GM12878 (cell line): ENCODE measurements around the gene GPN2. TPM values are rescaled to one million over a fixed set of nuclear protein-coding genes. Genes with fewer than 3 reads are reported as not detected.

ENCODE experiments used
- ATAC-seq: fragments of 200-7000 bp; cut with Tn5 transposase; 3 replicates; pipeline ENCODE4 v1.9.1; 2020; ENCODE audit warnings: mild to moderate bottlenecking, moderate library complexity
- BruUV-seq: library from RNA; stranded (reverse); fragments of 400-500 nt; replicated peaks from 2 replicates; lab custom pipeline; 2021; lab: Mats Ljungman, UMichigan
- CTCF ChIA-PET: fragments of 300-600 bp; sonication (Branson Sonifier 250); formaldehyde crosslinking; extraction: SDS; loops from one replicate; lab custom pipeline; 2021; ENCODE audit warnings: inconsistent platforms; lab: Yijun Ruan, JAX
- POLR2A ChIA-PET: fragments of 350-600 bp; formaldehyde crosslinking; extraction: SDS; loops from one replicate; lab custom pipeline; 2021; ENCODE audit warnings: inconsistent platforms; lab: Charles Lee
- RAD21 ChIA-PET: fragments of 300-600 bp; sonication (Branson Sonifier 250); formaldehyde crosslinking; loops from one replicate; lab custom pipeline; 2023; ENCODE audit warnings: antibody characterized with exemption; ENCODE audit not compliant: unreplicated experiment; lab: Charles Lee
- SMC1A ChIA-PET: fragments of 300-600 bp; sonication (Branson Sonifier 250); formaldehyde crosslinking; loops from one replicate; lab custom pipeline; 2023; ENCODE audit not compliant: unreplicated experiment, uncharacterized antibody; lab: Charles Lee
- DNase-seq: peaks from one replicate; pipeline ENCODE4 v3.0.0-alpha.2; 2011; ENCODE audit warnings: low read depth, low spot score
- FAIRE-seq: peaks from 3 replicates; lab custom pipeline; 2011; peaks lifted over from hg19 to GRCh38; lab: Jason Lieb, UNC
- H2AFZ ChIP-seq: 2 replicates; pipeline ENCODE4 v1.6.0; 2011; ENCODE audit warnings: low read depth, low read length, control low read depth; ENCODE audit not compliant: control insufficient read depth
- H3K27ac ChIP-seq: 2 replicates; pipeline ENCODE4 v1.5.1; 2011; ENCODE audit warnings: control low read depth; ENCODE audit not compliant: control insufficient read depth, insufficient read depth
- H3K27me3 ChIP-seq, 2 experiments: replicated peaks in 1 of 2; 2 replicates each; pipeline versions ENCODE4 v1.6.0 to v1.6.1; 2011; ENCODE audit warnings: low read length in 1 of 2; ENCODE audit not compliant: control insufficient read depth in 2 of 2, insufficient read depth in 2 of 2
- H3K36me3 ChIP-seq, 2 experiments: 2 replicates each; pipeline ENCODE4 v1.5.1; 2011; ENCODE audit warnings: low read length in 1 of 2; ENCODE audit not compliant: control insufficient read depth in 2 of 2, insufficient read depth in 2 of 2
- H3K4me1 ChIP-seq: 2 replicates; pipeline ENCODE4 v1.6.1; 2011; ENCODE audit warnings: mild to moderate bottlenecking, low read length, moderate library complexity, mixed read lengths; ENCODE audit not compliant: control insufficient read depth, insufficient read depth
- H3K4me2 ChIP-seq: 2 replicates; pipeline ENCODE4 v1.6.0; 2011; ENCODE audit warnings: control low read depth; ENCODE audit not compliant: control insufficient read depth, insufficient read depth
- H3K4me3 ChIP-seq: fragments of 200-600 bp; sonication (generic); 2 replicates; pipeline ENCODE4 v1.5.1; 2016
- H3K79me2 ChIP-seq: 2 replicates; pipeline ENCODE4 v1.6.0; 2011; ENCODE audit warnings: low read length; ENCODE audit not compliant: control insufficient read depth, insufficient read depth
- H3K9ac ChIP-seq: 2 replicates; pipeline ENCODE4 v1.8.0; 2011; ENCODE audit warnings: low read length, control low read depth, mixed read lengths; ENCODE audit not compliant: control insufficient read depth, insufficient read depth
- H3K9me3 ChIP-seq: replicated peaks from 3 replicates; pipeline ENCODE4 v1.5.1; 2011; ENCODE audit warnings: mild to moderate bottlenecking, low read length; ENCODE audit not compliant: control insufficient read depth, insufficient read depth
- H4K20me1 ChIP-seq: 2 replicates; pipeline ENCODE4 v1.6.0; 2011; ENCODE audit not compliant: control insufficient read depth, insufficient read depth
- ATF2 ChIP-seq: IDR thresholded peaks from 2 replicates; pipeline ENCODE4 v1.6.1; 2012; ENCODE audit warnings: low read length, inconsistent platforms
- BMI1 ChIP-seq: fragments of 450-650 bp; IDR thresholded peaks from 2 replicates; pipeline ENCODE4 v1.6.1; 2016; ENCODE audit warnings: mild to moderate bottlenecking, moderate library complexity, borderline replicate concordance
- CBFB ChIP-seq: IDR thresholded peaks from 2 replicates; pipeline ENCODE4 v1.6.1; 2016; ENCODE audit warnings: antibody characterized with exemption, low read depth
- CEBPB ChIP-seq, 2 experiments: fragments of 150-350 bp in 1 of 2; IDR thresholded peaks; 2 replicates each; pipeline ENCODE4 v1.6.1; 2012 to 2014; ENCODE audit warnings: low read depth in 2 of 2, low read length in 2 of 2, borderline replicate concordance in 1 of 2, inconsistent platforms in 1 of 2
- CHD1 ChIP-seq: IDR thresholded peaks from 2 replicates; pipeline ENCODE4 v1.6.1; 2012; ENCODE audit warnings: low read depth, low read length, improper control_type of control experiment
- DPF2 ChIP-seq: fragments of 450-650 bp; IDR thresholded peaks from 2 replicates; pipeline ENCODE4 v1.6.1; 2017; ENCODE audit warnings: mild to moderate bottlenecking
- ELK1 ChIP-seq: IDR thresholded peaks from 2 replicates; pipeline ENCODE4 v1.6.1; 2012; ENCODE audit warnings: low read depth, low read length, improper control_type of control experiment
- FOXM1 ChIP-seq: IDR thresholded peaks from 2 replicates; pipeline ENCODE4 v1.6.1; 2012; ENCODE audit warnings: low read depth, mild to moderate bottlenecking, inconsistent platforms, low read length, moderate library complexity
- IRF4 ChIP-seq: IDR thresholded peaks from 2 replicates; pipeline ENCODE4 v1.6.1; 2011; ENCODE audit warnings: low read depth, low read length
- MTA2 ChIP-seq: fragments of 450-650 bp; IDR thresholded peaks from 2 replicates; pipeline ENCODE4 v1.6.1; 2016; ENCODE audit warnings: low read depth, mild to moderate bottlenecking, moderate library complexity
- MYC ChIP-seq: IDR thresholded peaks from 2 replicates; pipeline ENCODE4 v1.6.1; 2011; ENCODE audit warnings: mild to moderate bottlenecking, low read length, moderate library complexity, inconsistent platforms; ENCODE audit not compliant: insufficient read depth, insufficient replicate concordance, insufficient read length, severe bottlenecking
- NBN ChIP-seq: fragments of 450-650 bp; IDR thresholded peaks from 2 replicates; pipeline ENCODE4 v1.6.1; 2016
- POLR2AphosphoS2 ChIP-seq: IDR thresholded peaks from 2 replicates; pipeline ENCODE4 v1.6.1; 2011; ENCODE audit warnings: low read depth, mild to moderate bottlenecking, low read length, improper control_type of control experiment, moderate library complexity
- RB1 ChIP-seq: fragments of 450-650 bp; formaldehyde crosslinking; IDR thresholded peaks from 2 replicates; pipeline ENCODE4 v1.6.1; 2017; ENCODE audit warnings: mild to moderate bottlenecking, borderline replicate concordance
- SMARCA5 ChIP-seq: fragments of 450-650 bp; IDR thresholded peaks from 2 replicates; pipeline ENCODE4 v1.6.1; 2017; ENCODE audit warnings: mild to moderate bottlenecking
- SMC3 ChIP-seq: IDR thresholded peaks from 2 replicates; pipeline ENCODE4 v1.6.1; 2011; ENCODE audit warnings: low read length, improper control_type of control experiment, borderline replicate concordance
- SPI1 ChIP-seq: IDR thresholded peaks from 2 replicates; pipeline ENCODE4 v1.6.1; 2011; ENCODE audit warnings: low read depth, mild to moderate bottlenecking, low read length, moderate library complexity, borderline replicate concordance; ENCODE audit not compliant: insufficient read depth
- ZNF207 ChIP-seq: fragments of 450-650 bp; IDR thresholded peaks from 2 replicates; pipeline ENCODE4 v1.6.1; 2014; ENCODE audit warnings: antibody characterized with exemption, mild to moderate bottlenecking, borderline replicate concordance
- ZNF24 ChIP-seq: fragments of 450-650 bp; IDR thresholded peaks from 2 replicates; pipeline ENCODE4 v1.6.1; 2017; ENCODE audit warnings: antibody characterized with exemption, mild to moderate bottlenecking
- whole genome bisulfite sequencing: methylation state at CpG from one replicate; pipeline ENCODE4 v1.1.6; 2016; ENCODE audit warnings: low lambda C conversion rate; ENCODE audit not compliant: insufficient replicate concordance, insufficient coverage; ENCODE audit errors: missing lambda C conversion rate; 5-methylcytosine and 5-hydroxymethylcytosine counted together
- in situ Hi-C: fragments of 300-500 bp; cut with MboI; formaldehyde crosslinking; loops from 9 replicates; pipeline ENCODE4 v1.14.3; 2018; ENCODE audit warnings: mixed read lengths
- intact Hi-C: fragments of 100-400 bp; cut with micrococcal nuclease; formaldehyde crosslinking; loops from one replicate; pipeline ENCODE4 v1.14.2; 2022; ENCODE audit not compliant: unreplicated experiment
- polyA plus RNA-seq, 11 experiments: library from polyadenylated mRNA; depleted of rRNA in 4 of 11; unstranded in 6 of 11; stranded (reverse) in 5 of 11; fragments of >200 nt; fragmentation: Nextera tagmentation in 4 of 11; fragmentation: Illumina TruSeq in 1 of 11; extraction: Ambion mirVana in 4 of 11; extraction: Trizol in 1 of 11; gene quantifications; 1 replicate in 1 of 11; 2 replicates in 10 of 11; pipeline versions ENCODE4 v1.2.1 to v1.2.3, GENCODE V29; 2011 to 2016; ENCODE audit warnings: inconsistent platforms in 2 of 11, missing spikeins in 2 of 11, low read depth in 1 of 11
- total RNA-seq, 4 experiments: library from RNA; depleted of rRNA in 3 of 4; stranded (reverse); fragments of >200 nt in 3 of 4; fragmentation: Illumina TruSeq in 1 of 4; extraction: Trizol in 1 of 4; gene quantifications; 2 replicates each; pipeline versions ENCODE4 v1.2.1 to v1.2.3, GENCODE V29; 2013 to 2021

Gene GPN2
- total and polyA plus RNA-seq, 10 of the 15 experiments (the other 5 are each of a cell fraction or from before 2014, with no cell fraction given): 8.3 to 61.4 (median 23.3) TPM

GRCh38 chr1:26936823-26937222 lies 46.7 kb upstream of the GPN2 start (continued):
- TF ChIP-seq ELK1 (no peak), CHD1 (no peak), ZNF207 (no peak)
- TF ChIP-seq, all 136 proteins: peak for 0

- Histone ChIP-seq H3K9ac (no peak overlapping the region), H4K20me1 (no peaks in the 10 kb centered on the region), H3K27me3 (no peaks in the 10 kb centered on the region), H3K4me3 (no peak overlapping the region), H3K27ac (no peak overlapping the region), H2AFZ (no peak overlapping the region)
- ChIA-PET POLR2A (interaction anchor here (0.7 kb wide), 1 partner anchor 11 kb away, joined by 3 read pairs; no protein-coding TSS in a partner anchor), RAD21 (no interaction called here), SMC1A (no interaction called here)
- peak; percentile 98 for ATAC-seq
- in situ Hi-C loops: no loop called here
- WGBS: 34% methylated on average over 3 of the region's 3 CpGs
- TF ChIP-seq FOXM1: no peak
- TF ChIP-seq POLR2AphosphoS2: no peak
- 0 out of 2 replicates have a peak, but pooled peaks have one; percentile 26 for TF ChIP-seq SMARCA5
- no peak for TF ChIP-seq ZNF24
- no peak for TF ChIP-seq CBFB
- no peak for TF ChIP-seq BMI1
- 0 out of 2 replicates have a peak, but pooled peaks have one; percentile 30 for TF ChIP-seq DPF2
- TF ChIP-seq RB1: no peak
- TF ChIP-seq CEBPB (IDR thresholded peaks at IDR 0.05; ENCODE audit: borderline replicate concordance in 1 of 2, low read depth in 2 of 2, low read length in 2 of 2): 0 out of 4 replicates have a peak, but pooled peaks of 1 of the 2 experiments have one; percentile 40
- TF ChIP-seq MYC: no peak
- TF ChIP-seq MTA2: no peak
- TF ChIP-seq ATF2: no peak
- TF ChIP-seq SMC3: no peak
- TF ChIP-seq IRF4: peak; percentile 74; the same call in 1 of the 2 replicates
- TF ChIP-seq SPI1: peak; percentile 94
- no peak for TF ChIP-seq NBN
- TF ChIP-seq, all 136 proteins: peak for 5
- H3K4me1 ChIP-seq: peaks cover 4% of the 10 kb centered on the region; the same call in 1 of the 2 replicates
- DNase-seq (peak; percentile 37), FAIRE-seq (peak; percentile 84)
- no TSS peak for BruUV-seq
- intact Hi-C loops: no loop called here
- CTCF ChIA-PET: no interaction called here
- peaks cover 2% of the 10 kb centered on the region for H3K79me2 ChIP-seq
- peaks cover 8 to 12% of the 10 kb centered on the region in 2 experiments; a peak in 3 of 4 replicates for H3K36me3 ChIP-seq
- no peaks in the 10 kb centered on the region for H3K9me3 ChIP-seq
- no peak overlapping the region for H3K4me2 ChIP-seq
These were observed 42.4 kb upstream of the GPN2 start for GRCh38 chr1:26932531-26932930.
